Measurements from ENCODE around the gene SDK1.

SDK1 gene

DNA sequence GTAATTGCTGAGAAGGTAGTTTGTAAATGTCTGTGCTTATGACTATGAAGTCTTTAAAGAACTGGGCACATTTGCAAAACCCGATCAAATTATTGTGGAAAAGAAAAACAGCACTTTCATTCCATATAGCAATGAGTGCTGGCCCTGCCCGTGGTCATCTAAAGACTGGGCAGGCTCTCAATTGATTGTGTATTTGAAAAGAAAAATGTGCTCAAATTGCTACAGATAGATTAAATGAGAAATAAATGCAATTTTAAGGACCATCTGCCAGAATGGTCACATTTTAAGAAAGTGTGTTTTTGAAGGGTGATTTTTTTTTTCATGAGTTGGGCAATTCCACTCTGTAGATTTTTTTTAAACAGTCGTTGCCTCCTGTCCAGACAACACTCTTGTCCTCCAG lies 672.2 kb downstream of the SDK1 start:
- Mint-ChIP-seq H3K27me3 (peaks cover 5% of the 10 kb centered on the region), H3K9me3 (no peaks in the 10 kb centered on the region), H3K27ac (no peak overlapping the region), H3K4me1 (no peaks in the 10 kb centered on the region), H3K36me3 (ENCODE audit: low read depth) (no peaks in the 10 kb centered on the region), H3K4me3 (no peak overlapping the region)
- DNase-seq (no peak), ATAC-seq (no peak)

DNA sequence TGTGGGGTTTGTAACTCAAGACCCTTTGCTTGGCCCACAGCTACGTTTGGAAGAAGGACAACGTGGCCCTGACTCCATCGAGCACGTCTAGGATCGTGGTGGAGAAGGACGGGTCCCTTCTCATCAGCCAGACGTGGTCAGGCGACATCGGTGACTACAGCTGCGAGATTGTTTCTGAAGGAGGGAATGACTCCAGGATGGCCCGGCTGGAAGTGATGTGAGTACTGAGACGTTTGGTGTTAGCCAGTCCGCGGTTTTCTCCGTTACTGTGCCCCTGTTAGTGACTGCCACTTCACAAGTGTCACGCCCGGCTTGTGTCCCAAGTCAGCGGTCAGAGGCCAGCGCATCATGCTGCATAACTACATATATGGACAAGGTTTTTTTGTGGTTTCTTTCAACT lies 673.3 kb downstream of the SDK1 start:
- no peaks in the 10 kb centered on the region for H3K9me3 Mint-ChIP-seq
- no peaks in the 10 kb centered on the region for H3K36me3 Mint-ChIP-seq (ENCODE audit: low read depth)

DNA sequence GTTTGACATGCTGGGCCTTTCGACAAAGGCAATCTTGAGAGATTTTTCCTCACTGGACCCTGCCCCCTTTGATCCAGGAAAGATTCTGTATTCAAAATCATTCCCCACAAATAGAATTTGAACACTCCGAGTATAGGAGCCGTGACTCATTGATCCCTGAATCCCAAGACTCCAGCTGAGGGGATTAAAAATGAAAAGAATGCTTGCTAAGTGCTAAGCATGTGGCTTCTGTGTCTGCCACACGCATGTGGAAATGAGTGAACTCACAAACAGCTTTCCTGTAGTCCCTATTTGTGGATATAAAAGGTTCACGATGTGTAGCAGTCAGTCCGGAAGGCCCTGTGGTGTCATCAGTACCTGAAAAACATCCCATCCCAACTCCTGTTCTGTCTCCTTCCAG lies 674.3 kb downstream of the SDK1 start:
- Mint-ChIP-seq H3K4me3 (no peak overlapping the region), H3K27ac (no peak overlapping the region), H3K4me1 (no peaks in the 10 kb centered on the region), H3K9me3 (no peaks in the 10 kb centered on the region), H3K27me3 (peaks cover 5% of the 10 kb centered on the region), H3K36me3 (ENCODE audit: low read depth) (no peaks in the 10 kb centered on the region)
- ATAC-seq, result no peak
- no peak for DNase-seq

More for the DNA sequence above, 673.3 kb downstream of the SDK1 start:
- ATAC-seq (no peak), DNase-seq (no peak)
- peaks cover 5% of the 10 kb centered on the region for H3K27me3 Mint-ChIP-seq
- H3K4me1 Mint-ChIP-seq, result no peaks in the 10 kb centered on the region
- H3K27ac Mint-ChIP-seq, result no peak overlapping the region
- no peak overlapping the region for H3K4me3 Mint-ChIP-seq

DNA sequence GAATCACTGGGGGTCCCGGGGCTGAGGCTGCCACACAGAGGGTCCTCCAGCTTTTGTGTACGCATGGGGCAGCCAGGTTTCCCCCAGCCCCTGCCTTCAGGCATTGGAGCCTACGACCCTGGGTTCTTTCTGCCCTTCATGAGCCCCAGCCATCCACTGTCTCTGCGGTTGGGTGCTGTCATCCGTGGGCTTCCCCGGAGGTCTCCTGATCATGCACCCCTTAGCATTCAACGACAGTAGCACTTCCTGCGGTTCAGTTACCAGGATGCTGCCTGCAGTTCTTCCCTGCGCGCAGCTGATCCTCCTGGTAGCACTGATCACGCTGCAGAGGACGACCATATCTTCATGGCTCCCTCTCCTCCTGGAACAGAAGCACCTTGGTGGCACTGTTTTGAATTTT lies 676.3 kb downstream of the SDK1 start:
- Mint-ChIP-seq H3K27me3 (no peaks in the 10 kb centered on the region), H3K27ac (no peak overlapping the region), H3K36me3 (ENCODE audit: low read depth) (no peaks in the 10 kb centered on the region), H3K9me3 (no peaks in the 10 kb centered on the region), H3K4me3 (no peak overlapping the region), H3K4me1 (no peaks in the 10 kb centered on the region)
- DNase-seq, result no peak
- ATAC-seq, result no peak

DNA sequence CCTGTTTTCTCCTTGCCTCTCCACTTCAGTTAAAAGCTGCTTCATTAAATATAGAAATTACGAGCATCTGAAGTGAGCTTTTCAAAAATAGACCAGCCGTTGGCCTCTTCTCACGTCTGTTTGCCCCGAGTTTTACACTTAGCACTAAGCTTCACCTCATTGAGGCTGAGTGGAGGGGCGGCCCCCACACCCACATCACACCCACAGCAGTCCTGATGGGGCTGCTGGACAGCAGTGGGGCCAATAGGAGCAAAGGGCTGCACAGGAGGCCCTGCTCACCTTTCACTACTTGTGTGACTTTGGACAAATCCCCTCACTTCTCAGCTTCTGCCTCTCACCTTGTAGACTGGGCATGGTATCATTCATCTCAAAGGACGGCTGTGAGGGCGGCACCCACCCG lies 677.8 kb downstream of the SDK1 start:
- no peak overlapping the region for H3K27ac Mint-ChIP-seq
- no peak for ATAC-seq

DNA sequence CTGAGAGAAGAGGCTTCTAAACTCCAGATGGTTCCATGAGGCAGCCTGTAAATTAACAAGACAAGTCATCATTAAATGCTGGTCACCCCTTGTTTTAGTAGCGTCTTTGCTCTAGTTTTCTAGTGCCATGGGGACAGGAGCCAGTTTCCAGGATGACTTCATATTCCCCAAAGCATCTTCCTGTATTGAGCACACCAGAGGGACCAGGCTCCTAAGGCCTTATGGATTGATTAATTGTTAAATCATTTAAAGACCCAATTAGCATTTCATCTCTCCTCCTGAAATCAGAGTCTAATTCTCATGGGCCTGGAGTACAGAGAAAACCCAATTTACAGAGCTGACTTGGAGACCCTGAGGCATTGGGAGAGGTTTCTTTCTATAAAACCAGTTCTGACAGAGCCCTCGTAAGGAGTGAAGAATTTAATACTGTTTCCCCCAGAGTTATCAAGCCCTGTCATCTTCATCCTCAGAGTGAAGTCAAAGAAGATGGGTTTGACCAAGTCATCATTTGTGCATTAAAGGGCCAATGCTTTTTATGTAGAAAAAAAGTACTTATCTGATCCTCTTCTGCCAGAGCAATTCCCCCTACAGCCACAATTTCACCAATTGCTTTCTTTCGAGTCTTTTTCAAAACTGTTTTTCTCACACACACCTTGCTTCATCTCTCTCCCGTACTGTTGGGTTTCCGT lies 678.7 kb downstream of the SDK1 start:
- H3K27me3 Mint-ChIP-seq, result no peaks in the 10 kb centered on the region
- DNase-seq, result no peak

More for the DNA sequence above, 677.8 kb downstream of the SDK1 start:
- no peaks in the 10 kb centered on the region for H3K36me3 Mint-ChIP-seq (ENCODE audit: low read depth)
- DNase-seq, result no peak
- no peaks in the 10 kb centered on the region for H3K27me3 Mint-ChIP-seq
- H3K4me1 Mint-ChIP-seq, result no peaks in the 10 kb centered on the region
- H3K9me3 Mint-ChIP-seq, result no peaks in the 10 kb centered on the region
- no peak overlapping the region for H3K4me3 Mint-ChIP-seq

DNA sequence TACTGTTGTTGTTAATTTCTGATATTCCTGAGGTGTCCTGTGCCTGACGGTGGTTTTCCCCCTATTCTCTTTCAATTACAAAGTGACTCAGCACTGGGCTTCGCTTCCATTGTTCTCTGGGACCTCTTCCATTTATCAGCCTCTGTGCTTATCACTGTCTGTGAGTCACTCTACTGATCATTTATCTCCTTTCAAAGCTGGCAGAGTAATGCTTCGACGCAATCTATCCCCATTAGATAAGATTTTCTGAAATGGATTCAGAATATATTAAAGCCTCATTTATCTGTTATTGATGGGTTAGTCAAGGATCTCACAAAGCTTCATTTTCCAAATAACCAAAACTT lies 679.2 kb downstream of the SDK1 start:
- DNase-seq (no peak), ATAC-seq (no peak)
- no peaks in the 10 kb centered on the region for H3K36me3 Mint-ChIP-seq (ENCODE audit: low read depth)
- H3K27me3 Mint-ChIP-seq, result no peaks in the 10 kb centered on the region
- H3K4me1 Mint-ChIP-seq, result no peaks in the 10 kb centered on the region
- no peaks in the 10 kb centered on the region for H3K9me3 Mint-ChIP-seq
- H3K27ac Mint-ChIP-seq, result no peak overlapping the region
- no peak overlapping the region for H3K4me3 Mint-ChIP-seq

More for the DNA sequence above, 678.7 kb downstream of the SDK1 start:
- ATAC-seq, result no peak
- Mint-ChIP-seq H3K27ac (no peak overlapping the region), H3K9me3 (no peaks in the 10 kb centered on the region), H3K4me3 (no peak overlapping the region), H3K36me3 (ENCODE audit: low read depth) (no peaks in the 10 kb centered on the region), H3K4me1 (no peaks in the 10 kb centered on the region)

DNA sequence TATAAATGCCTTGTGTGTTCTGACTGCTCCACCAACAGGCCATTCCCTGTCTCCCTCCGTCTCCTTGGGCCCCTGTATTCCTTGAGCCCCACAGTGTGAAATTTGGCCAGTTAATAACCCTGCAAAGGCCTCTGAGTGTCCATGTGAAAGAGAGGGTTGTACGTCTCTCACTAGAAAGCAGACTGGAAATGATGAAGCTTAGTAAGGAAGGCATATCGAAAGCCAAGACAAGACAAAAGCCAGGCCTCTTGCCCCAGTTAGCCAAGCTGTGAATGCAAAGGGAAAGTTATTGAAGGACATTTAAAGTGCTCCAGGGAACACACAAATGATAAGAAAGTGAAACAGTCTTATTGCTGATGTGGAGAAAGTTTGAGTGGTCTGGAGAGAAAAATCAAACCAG lies 680.2 kb downstream of the SDK1 start:
- no peak for ATAC-seq
- Mint-ChIP-seq H3K4me1 (no peaks in the 10 kb centered on the region), H3K27ac (no peak overlapping the region), H3K4me3 (no peak overlapping the region), H3K27me3 (no peaks in the 10 kb centered on the region), H3K36me3 (ENCODE audit: low read depth) (no peaks in the 10 kb centered on the region), H3K9me3 (no peaks in the 10 kb centered on the region)
- DNase-seq, result no peak

DNA sequence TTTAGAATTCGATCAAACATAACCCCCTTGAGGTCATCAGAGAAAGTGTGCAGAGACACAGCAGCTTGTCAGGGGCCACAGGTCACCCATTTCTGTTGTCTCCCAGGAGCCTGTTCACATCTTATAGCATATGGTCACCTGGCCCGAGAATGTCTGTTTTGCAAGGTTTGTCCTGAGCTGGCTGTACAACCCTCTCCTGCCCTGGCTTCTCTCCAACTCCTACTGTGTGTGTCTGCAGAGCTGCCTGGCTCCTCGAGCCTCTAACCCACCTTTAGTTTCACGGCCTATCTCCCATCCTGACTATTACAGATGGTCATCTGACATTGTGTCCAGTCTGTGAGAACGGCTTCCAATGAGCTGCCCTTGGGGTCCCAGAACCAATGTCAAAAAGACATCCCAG lies 683.4 kb downstream of the SDK1 start:
- Mint-ChIP-seq H3K4me3 (no peak overlapping the region), H3K27me3 (no peaks in the 10 kb centered on the region), H3K4me1 (no peaks in the 10 kb centered on the region), H3K27ac (no peak overlapping the region), H3K36me3 (ENCODE audit: low read depth) (no peaks in the 10 kb centered on the region), H3K9me3 (no peaks in the 10 kb centered on the region)
- no peak for ATAC-seq
- no peak for DNase-seq

DNA sequence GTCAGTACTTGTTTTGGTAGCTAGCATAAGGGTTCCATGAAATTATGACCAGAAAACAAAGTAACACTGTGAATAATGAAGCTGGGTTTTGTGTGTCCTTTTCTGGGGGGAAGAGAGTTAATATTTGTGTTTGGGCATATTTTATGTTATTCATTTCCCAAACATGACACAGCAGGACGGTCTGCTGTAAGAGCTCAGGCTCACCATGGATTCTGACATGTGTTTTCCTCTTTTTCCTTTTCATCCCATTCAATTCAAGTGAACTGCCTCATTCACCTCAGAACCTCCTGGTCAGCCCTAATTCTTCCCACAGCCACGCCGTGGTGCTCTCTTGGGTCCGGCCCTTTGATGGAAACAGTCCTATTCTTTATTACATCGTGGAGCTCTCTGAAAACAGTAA lies 685.9 kb downstream of the SDK1 start:
- Mint-ChIP-seq H3K27ac (no peak overlapping the region), H3K27me3 (peaks cover 3% of the 10 kb centered on the region), H3K36me3 (ENCODE audit: low read depth) (no peaks in the 10 kb centered on the region), H3K9me3 (no peaks in the 10 kb centered on the region), H3K4me3 (no peak overlapping the region), H3K4me1 (no peaks in the 10 kb centered on the region)
- ATAC-seq (no peak), DNase-seq (no peak)

DNA sequence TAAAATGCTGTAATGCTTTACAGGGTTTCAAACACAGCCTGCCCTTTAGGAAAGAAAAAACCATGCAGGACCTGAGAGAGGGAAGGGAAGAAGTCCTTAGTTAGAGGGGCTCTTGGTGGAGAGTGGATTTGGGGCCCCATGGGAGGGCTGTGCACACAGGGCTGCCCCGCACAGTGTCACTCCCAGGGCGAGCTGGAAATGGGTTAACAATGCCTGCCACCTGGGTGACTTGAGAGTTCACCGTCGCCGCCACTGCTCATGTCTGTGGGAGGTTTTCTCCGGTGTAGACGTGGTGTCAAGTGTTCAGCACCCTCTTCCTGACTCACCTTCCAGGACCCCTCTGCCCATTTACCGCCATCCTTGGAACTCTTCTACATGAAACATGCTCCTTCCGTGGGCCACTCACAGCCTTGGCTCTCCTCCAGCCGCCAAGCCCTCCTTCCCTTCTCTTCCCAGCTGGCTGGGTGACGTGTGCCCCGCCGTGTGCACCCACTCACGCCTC lies 686.4 kb downstream of the SDK1 start:
- ATAC-seq (no peak), DNase-seq (no peak)
- Mint-ChIP-seq H3K27ac (no peak overlapping the region), H3K36me3 (ENCODE audit: low read depth) (no peaks in the 10 kb centered on the region), H3K4me1 (no peaks in the 10 kb centered on the region), H3K27me3 (peaks cover 3% of the 10 kb centered on the region), H3K9me3 (no peaks in the 10 kb centered on the region), H3K4me3 (no peak overlapping the region)

DNA sequence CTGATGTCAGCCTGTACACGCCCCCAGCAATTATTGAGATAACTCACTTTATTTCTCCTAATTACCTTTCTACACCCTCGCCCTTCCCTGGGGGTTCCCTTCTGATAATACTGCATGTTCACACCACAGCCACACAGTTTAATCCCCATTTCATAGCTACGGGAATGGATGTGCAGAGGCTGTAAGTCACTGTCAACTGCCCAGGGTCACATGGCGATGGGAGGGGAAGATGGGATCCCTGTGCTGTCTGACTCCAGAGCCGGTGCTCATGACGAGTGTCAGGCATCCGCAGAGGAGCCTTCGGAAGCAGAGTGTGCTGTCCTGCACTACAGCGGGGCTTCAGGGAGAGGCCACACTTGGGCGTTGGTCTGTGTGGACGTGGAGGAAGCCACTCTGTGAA lies 688.7 kb downstream of the SDK1 start:
- Mint-ChIP-seq H3K27ac (no peak overlapping the region), H3K9me3 (no peaks in the 10 kb centered on the region)

DNA sequence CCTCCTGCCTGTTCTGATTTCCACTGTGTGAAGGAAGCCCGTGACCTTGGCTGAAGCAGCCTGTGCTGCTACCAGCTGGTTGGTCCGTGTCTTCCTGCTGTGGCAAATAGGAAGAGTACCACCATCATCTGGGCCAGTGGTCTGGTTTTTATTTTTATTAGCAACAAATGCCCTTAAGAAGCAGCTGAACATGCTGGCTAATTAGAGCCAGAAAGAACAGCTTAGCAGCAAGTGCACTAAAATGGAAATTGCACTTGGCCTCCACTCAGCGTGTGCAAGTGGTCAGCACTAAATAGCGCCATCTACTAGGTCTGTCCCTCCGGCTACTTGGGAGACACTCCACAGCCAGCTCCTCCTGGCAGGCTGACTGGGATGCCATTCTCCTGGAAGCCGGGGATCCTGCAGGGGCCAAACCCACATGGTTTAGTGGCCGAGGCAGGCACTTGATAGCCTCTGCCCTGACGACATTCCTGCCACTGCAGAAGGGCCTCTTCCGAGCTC lies 690.7 kb downstream of the SDK1 start:
- no peaks in the 10 kb centered on the region for H3K4me1 Mint-ChIP-seq
- H3K9me3 Mint-ChIP-seq, result no peaks in the 10 kb centered on the region
- H3K27me3 Mint-ChIP-seq, result peaks cover 14% of the 10 kb centered on the region
- no peak overlapping the region for H3K27ac Mint-ChIP-seq
- no peak for DNase-seq
- no peak overlapping the region for H3K4me3 Mint-ChIP-seq
- ATAC-seq, result no peak
- H3K36me3 Mint-ChIP-seq (ENCODE audit: low read depth), result peaks cover 2% of the 10 kb centered on the region

More for the DNA sequence above, 688.7 kb downstream of the SDK1 start:
- H3K36me3 Mint-ChIP-seq (ENCODE audit: low read depth), result no peaks in the 10 kb centered on the region
- DNase-seq (no peak), ATAC-seq (no peak)
- no peaks in the 10 kb centered on the region for H3K4me1 Mint-ChIP-seq
- no peak overlapping the region for H3K4me3 Mint-ChIP-seq
- peaks cover 9% of the 10 kb centered on the region for H3K27me3 Mint-ChIP-seq

DNA sequence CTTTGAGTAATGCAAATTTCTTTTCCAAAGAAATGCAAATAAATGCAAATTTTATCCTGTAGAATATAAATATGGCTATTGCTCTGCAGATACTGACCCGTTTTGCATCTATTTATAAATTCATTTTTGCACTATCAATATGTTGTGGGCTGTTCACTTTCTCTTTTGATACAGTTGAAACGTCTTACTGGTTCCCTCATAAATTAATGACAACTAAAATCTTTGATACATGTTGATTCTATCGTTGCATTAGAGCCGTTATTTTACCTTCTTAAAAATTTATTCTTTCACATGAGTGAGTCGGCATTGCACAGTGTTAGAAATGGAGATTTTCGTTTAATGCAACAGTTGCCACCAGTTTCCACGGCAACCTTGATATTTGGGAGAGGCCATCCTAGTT lies 691.8 kb downstream of the SDK1 start:
- peaks cover 2% of the 10 kb centered on the region for H3K36me3 Mint-ChIP-seq (ENCODE audit: low read depth)
- H3K27ac Mint-ChIP-seq, result no peak overlapping the region
- ATAC-seq (no peak), DNase-seq (no peak)
- H3K9me3 Mint-ChIP-seq, result no peaks in the 10 kb centered on the region
- no peak overlapping the region for H3K4me3 Mint-ChIP-seq
- H3K27me3 Mint-ChIP-seq, result peaks cover 14% of the 10 kb centered on the region
- H3K4me1 Mint-ChIP-seq, result no peaks in the 10 kb centered on the region

DNA sequence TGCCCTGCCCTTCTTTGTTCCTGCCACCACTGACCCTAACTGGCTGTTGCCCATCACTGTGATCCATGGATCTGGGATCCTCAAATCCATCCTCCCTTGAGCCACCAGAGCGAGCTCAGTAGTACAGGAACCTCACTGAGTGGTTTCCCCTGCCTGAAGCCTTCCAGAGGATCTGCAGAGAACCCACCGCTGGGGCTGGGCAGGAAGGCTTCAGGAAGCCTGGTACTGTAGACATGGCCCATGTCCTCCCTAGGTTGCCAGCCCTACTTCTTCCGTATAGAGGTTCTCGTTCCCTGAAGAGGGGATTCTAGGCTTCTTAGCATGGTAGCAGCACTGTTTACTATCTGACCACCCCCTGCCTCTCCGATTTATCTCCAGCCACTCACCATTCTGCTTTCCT lies 693.7 kb downstream of the SDK1 start:
- peaks cover 2% of the 10 kb centered on the region for H3K36me3 Mint-ChIP-seq (ENCODE audit: low read depth)
- DNase-seq (no peak), ATAC-seq (no peak)
- H3K27me3 Mint-ChIP-seq, result peaks cover 13% of the 10 kb centered on the region
- H3K4me1 Mint-ChIP-seq, result no peaks in the 10 kb centered on the region
- H3K27ac Mint-ChIP-seq, result no peak overlapping the region
- no peaks in the 10 kb centered on the region for H3K9me3 Mint-ChIP-seq
- H3K4me3 Mint-ChIP-seq, result no peak overlapping the region

DNA sequence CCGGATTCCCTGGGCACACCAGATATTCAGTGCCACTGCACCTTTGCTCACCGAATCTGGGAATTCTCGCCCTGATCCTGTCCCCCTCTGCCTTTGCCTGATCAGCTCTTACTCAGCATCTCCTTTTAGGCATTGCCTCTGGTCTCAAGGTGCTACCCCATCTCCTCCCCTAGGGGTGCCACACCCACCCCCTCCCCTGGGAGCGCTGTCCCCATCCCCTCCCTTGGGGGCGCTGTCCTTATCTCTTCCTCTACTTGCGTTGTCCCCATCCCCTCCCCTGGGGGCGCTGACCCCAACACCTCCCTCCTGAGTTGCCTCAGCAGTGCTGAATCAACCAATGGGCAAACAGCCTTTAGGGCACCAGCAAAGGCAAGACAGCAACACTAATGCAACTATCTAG lies 694.1 kb downstream of the SDK1 start:
- Mint-ChIP-seq H3K9me3 (no peaks in the 10 kb centered on the region), H3K4me1 (no peaks in the 10 kb centered on the region), H3K36me3 (ENCODE audit: low read depth) (peaks cover 2% of the 10 kb centered on the region), H3K27ac (no peak overlapping the region), H3K27me3 (peaks cover 13% of the 10 kb centered on the region), H3K4me3 (no peak overlapping the region)
- no peak for ATAC-seq
- no peak for DNase-seq
